Fibroblast of lung (primary cell): ENCODE measurements around the gene NR1I3.

Experiments used
- EZH2 ChIP-seq: IDR thresholded peaks from 2 replicates; pipeline ENCODE4 v1.5.1; 2012; ENCODE audit warnings: low read length, control low read depth, mild to moderate bottlenecking; ENCODE audit errors: missing control alignments
- TF ChIP-seq, protein P1 (sequence below), 2 donors: IDR thresholded peaks in 1 of 2; conservative IDR thresholded peaks in 1 of 2; 1 replicate in 1 of 2; 2 replicates in 1 of 2; pipeline ENCODE4 v1.5.1; 2011 to 2012; ENCODE audit warnings: low read length in 2 of 2, control low read depth in 1 of 2, inconsistent platforms in 1 of 2, low read depth in 1 of 2, mild to moderate bottlenecking in 1 of 2

DNA sequence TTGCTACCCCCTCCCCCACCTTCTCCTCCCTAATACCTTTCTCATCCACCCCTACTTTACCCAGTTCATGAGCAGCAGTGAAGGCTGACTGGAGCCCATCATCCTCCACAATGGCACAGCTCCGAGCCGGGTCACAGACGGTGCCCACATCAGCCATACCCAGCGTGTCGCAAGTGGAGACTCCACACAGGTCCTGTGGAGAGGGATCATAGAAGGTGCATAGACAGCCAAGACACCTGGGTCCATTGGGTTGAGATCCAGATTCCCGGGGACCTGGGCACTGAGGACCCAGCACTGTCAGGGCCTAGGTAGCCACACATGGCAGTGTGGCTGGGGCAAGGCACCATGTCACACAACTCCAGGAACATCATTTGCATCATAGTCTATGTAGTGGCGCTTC, 41.9 kb downstream of the NR1I3 start:
- TF ChIP-seq, protein P1, sequence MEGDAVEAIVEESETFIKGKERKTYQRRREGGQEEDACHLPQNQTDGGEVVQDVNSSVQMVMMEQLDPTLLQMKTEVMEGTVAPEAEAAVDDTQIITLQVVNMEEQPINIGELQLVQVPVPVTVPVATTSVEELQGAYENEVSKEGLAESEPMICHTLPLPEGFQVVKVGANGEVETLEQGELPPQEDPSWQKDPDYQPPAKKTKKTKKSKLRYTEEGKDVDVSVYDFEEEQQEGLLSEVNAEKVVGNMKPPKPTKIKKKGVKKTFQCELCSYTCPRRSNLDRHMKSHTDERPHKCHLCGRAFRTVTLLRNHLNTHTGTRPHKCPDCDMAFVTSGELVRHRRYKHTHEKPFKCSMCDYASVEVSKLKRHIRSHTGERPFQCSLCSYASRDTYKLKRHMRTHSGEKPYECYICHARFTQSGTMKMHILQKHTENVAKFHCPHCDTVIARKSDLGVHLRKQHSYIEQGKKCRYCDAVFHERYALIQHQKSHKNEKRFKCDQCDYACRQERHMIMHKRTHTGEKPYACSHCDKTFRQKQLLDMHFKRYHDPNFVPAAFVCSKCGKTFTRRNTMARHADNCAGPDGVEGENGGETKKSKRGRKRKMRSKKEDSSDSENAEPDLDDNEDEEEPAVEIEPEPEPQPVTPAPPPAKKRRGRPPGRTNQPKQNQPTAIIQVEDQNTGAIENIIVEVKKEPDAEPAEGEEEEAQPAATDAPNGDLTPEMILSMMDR (conservative IDR thresholded peaks at IDR 0.05 in 1 of 2, IDR thresholded peaks at IDR 0.05 in 1 of 2; ENCODE audit: low read depth in 1 of 2, low read length in 2 of 2): no peak
- no peak for TF ChIP-seq EZH2
